ENCODE measurements around the gene IRAK3. TPM values are rescaled to one million over a fixed set of nuclear protein-coding genes. Genes with fewer than 3 reads are reported as not detected.
"Not testable (repeated sequence)": the region's sequence is repeated elsewhere in the genome, so short reads cannot be mapped to it uniquely, and the experiment has no call there.

Gene IRAK3
- polyA plus RNA-seq, 1 donor from 2014 or later = 0.31 TPM

DNA sequence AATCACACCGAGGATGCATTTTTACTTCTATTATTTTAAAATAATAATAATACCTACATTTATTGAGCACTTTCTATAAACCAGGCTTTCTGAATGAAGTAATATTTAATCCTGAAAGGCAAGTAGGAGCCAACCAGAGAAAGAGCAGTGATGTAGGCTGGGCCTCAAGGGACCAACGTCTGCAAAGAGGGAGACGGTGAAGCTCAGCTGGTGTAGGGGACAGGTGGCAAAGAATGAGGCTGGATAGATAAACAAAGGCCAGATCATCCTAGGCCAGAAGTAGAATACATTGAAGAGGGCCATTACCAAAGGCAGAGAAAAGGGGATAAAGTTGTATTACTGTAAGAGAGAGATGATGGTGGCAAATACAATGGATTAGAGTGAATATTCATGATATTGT, 18.4 kb upstream of the IRAK3 start:
- H3K4me2 ChIP-seq (ENCODE audit: low read length) = no peak overlapping the region
- H3K36me3 ChIP-seq (ENCODE audit: insufficient read depth, low read length) = no peaks in the 10 kb centered on the region
- no peaks in the 10 kb centered on the region for H4K20me1 ChIP-seq (ENCODE audit: insufficient read depth)
- no peaks in the 10 kb centered on the region for H3K27me3 ChIP-seq (ENCODE audit: insufficient read depth, low read depth, low read length)
- no peak for TF ChIP-seq RAD21 (conservative IDR thresholded peaks at IDR 0.05)
- TF ChIP-seq EZH2 (IDR thresholded peaks at IDR 0.05; ENCODE audit: borderline replicate concordance, insufficient read depth, low read length, poor library complexity, severe bottlenecking) = no peak
- TF ChIP-seq, protein P1, sequence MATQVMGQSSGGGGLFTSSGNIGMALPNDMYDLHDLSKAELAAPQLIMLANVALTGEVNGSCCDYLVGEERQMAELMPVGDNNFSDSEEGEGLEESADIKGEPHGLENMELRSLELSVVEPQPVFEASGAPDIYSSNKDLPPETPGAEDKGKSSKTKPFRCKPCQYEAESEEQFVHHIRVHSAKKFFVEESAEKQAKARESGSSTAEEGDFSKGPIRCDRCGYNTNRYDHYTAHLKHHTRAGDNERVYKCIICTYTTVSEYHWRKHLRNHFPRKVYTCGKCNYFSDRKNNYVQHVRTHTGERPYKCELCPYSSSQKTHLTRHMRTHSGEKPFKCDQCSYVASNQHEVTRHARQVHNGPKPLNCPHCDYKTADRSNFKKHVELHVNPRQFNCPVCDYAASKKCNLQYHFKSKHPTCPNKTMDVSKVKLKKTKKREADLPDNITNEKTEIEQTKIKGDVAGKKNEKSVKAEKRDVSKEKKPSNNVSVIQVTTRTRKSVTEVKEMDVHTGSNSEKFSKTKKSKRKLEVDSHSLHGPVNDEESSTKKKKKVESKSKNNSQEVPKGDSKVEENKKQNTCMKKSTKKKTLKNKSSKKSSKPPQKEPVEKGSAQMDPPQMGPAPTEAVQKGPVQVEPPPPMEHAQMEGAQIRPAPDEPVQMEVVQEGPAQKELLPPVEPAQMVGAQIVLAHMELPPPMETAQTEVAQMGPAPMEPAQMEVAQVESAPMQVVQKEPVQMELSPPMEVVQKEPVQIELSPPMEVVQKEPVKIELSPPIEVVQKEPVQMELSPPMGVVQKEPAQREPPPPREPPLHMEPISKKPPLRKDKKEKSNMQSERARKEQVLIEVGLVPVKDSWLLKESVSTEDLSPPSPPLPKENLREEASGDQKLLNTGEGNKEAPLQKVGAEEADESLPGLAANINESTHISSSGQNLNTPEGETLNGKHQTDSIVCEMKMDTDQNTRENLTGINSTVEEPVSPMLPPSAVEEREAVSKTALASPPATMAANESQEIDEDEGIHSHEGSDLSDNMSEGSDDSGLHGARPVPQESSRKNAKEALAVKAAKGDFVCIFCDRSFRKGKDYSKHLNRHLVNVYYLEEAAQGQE (IDR thresholded peaks at IDR 0.05; ENCODE audit: borderline replicate concordance) = no peak
- TF ChIP-seq MXI1 (conservative IDR thresholded peaks at IDR 0.05; ENCODE audit: poor library complexity, severe bottlenecking) = no peak
- TF ChIP-seq EP300 (conservative IDR thresholded peaks at IDR 0.05; ENCODE audit: poor library complexity, severe bottlenecking) = no peak
- TF ChIP-seq, protein P2, sequence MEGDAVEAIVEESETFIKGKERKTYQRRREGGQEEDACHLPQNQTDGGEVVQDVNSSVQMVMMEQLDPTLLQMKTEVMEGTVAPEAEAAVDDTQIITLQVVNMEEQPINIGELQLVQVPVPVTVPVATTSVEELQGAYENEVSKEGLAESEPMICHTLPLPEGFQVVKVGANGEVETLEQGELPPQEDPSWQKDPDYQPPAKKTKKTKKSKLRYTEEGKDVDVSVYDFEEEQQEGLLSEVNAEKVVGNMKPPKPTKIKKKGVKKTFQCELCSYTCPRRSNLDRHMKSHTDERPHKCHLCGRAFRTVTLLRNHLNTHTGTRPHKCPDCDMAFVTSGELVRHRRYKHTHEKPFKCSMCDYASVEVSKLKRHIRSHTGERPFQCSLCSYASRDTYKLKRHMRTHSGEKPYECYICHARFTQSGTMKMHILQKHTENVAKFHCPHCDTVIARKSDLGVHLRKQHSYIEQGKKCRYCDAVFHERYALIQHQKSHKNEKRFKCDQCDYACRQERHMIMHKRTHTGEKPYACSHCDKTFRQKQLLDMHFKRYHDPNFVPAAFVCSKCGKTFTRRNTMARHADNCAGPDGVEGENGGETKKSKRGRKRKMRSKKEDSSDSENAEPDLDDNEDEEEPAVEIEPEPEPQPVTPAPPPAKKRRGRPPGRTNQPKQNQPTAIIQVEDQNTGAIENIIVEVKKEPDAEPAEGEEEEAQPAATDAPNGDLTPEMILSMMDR (IDR thresholded peaks at IDR 0.05; ENCODE audit: poor library complexity, severe bottlenecking) = no peak
- H3K27ac ChIP-seq (ENCODE audit: low read length) = no peak overlapping the region
- no peaks in the 10 kb centered on the region for H3F3A ChIP-seq (ENCODE audit: insufficient read depth, low read length, poor library complexity, severe bottlenecking)
- H3K9ac ChIP-seq (ENCODE audit: low read length) = no peak overlapping the region
- no peaks in the 10 kb centered on the region for H3K9me2 ChIP-seq (ENCODE audit: insufficient read depth, low read length)
- H3K9me3 ChIP-seq (ENCODE audit: low read length) = peaks cover under 1% of the 10 kb centered on the region
- no peak overlapping the region for H3K4me3 ChIP-seq (ENCODE audit: low read length)
- H2AFZ ChIP-seq (ENCODE audit: low read depth, low read length) = no peak overlapping the region
- no peaks in the 10 kb centered on the region for H3K79me2 ChIP-seq (replicated peaks; ENCODE audit: insufficient read depth, low read length)

DNA sequence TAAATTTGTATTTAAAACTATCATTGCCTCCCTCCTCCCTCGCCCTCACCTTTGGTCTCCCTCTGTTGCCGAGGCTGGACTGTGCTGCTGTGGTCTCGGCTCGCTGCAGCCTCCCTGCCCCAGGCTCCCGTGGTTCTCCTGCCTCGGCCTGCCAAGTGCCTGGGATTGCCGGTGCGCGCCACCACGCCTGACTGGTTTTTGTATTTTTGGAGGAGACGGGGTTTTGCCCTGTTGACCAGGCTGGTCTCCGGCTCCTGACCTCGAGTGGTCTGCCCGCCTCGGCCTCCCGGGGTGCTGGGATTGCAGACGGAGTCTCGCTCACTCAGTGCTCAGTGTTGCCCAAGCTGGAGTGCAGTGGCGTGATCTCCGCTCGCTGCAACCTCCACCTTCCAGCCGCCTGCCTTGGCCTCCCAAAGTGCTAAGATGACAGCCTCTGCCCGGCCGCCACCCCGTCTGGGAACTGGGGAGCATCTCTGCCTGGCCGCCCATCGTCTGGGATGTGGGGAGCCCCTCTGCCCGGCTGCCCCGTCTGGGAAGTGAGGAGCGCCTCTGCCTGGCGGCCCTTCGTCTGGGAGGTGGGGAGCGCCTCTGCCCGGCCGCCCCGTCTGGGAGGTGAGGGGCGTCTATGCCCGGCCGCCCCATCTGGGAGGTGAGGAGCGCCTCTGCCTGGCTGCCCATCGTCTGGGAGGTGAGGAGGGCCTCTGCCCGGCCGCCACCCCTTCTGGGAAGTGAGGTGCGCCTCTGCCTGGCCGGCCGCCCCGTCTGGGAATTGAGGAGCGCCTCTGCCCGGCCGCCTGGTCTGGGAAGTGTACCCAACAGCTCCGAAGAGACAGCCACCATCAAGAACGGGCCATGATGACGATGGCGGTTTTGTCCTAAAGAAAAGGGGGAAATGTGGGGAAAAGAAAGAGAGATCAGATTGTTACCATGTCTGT, 14.4 kb upstream of the IRAK3 start:
- H3K9me3 ChIP-seq (ENCODE audit: low read length); H3F3A ChIP-seq (ENCODE audit: insufficient read depth, low read length, poor library complexity, severe bottlenecking); H3K9me2 ChIP-seq (ENCODE audit: insufficient read depth, low read length); H3K79me2 ChIP-seq (replicated peaks; ENCODE audit: insufficient read depth, low read length); H3K4me2 ChIP-seq (ENCODE audit: low read length); H3K27me3 ChIP-seq (ENCODE audit: insufficient read depth, low read depth, low read length); H3K4me3 ChIP-seq (ENCODE audit: low read length); H3K9ac ChIP-seq (ENCODE audit: low read length); H2AFZ ChIP-seq (ENCODE audit: low read depth, low read length); H3K27ac ChIP-seq (ENCODE audit: low read length); H3K36me3 ChIP-seq (ENCODE audit: insufficient read depth, low read length); H4K20me1 ChIP-seq (ENCODE audit: insufficient read depth): not testable (repeated sequence)
